Esophagus (tissue), 2 donors: ENCODE data around the gene HUNK. TPM values are rescaled to one million over a fixed set of nuclear protein-coding genes. Genes with fewer than 3 reads are reported as not detected.

Experiments
- H3K27ac ChIP-seq, 2 donors: one replicate each; pipeline ENCODE4 v1.5.1; 2013; ENCODE audit warnings: low read depth in 2 of 2, mild to moderate bottlenecking in 2 of 2, inconsistent platforms in 1 of 2, low read length in 1 of 2, moderate library complexity in 1 of 2
- H3K27me3 ChIP-seq, 2 donors: one replicate each; pipeline ENCODE4 v1.6.1; 2013; ENCODE audit warnings: low read length in 2 of 2, control low read depth in 1 of 2, mild to moderate bottlenecking in 1 of 2; ENCODE audit not compliant: insufficient read depth in 2 of 2, control insufficient read depth in 1 of 2
- H3K36me3 ChIP-seq, 2 donors: one replicate each; pipeline ENCODE4 v1.6.1; 2013; ENCODE audit warnings: low read length in 1 of 2; ENCODE audit not compliant: control insufficient read depth in 2 of 2, insufficient read depth in 2 of 2
- H3K4me1 ChIP-seq, 2 donors: one replicate each; pipeline ENCODE4 v1.6.1; 2013; ENCODE audit warnings: low read length in 1 of 2; ENCODE audit not compliant: control insufficient read depth in 2 of 2, insufficient read depth in 2 of 2
- H3K4me3 ChIP-seq, 2 donors: one replicate each; pipeline ENCODE4 v1.5.1; 2013; ENCODE audit warnings: low read length in 2 of 2, mild to moderate bottlenecking in 2 of 2, low read depth in 1 of 2, moderate library complexity in 1 of 2
- H3K9me3 ChIP-seq, 2 donors: one replicate each; pipeline ENCODE4 v1.6.1; 2013; ENCODE audit warnings: mild to moderate bottlenecking in 2 of 2, low read depth in 1 of 2, low read length in 1 of 2, moderate library complexity in 1 of 2; ENCODE audit not compliant: control insufficient read depth in 2 of 2, insufficient read depth in 1 of 2
- WGBS, 2 donors: extraction: QIAGEN DNeasy Blood & Tissue Kit; methylation state at CpG; one replicate each; pipeline ENCODE4 v1.1.7; 2013; 5-methylcytosine and 5-hydroxymethylcytosine counted together
- polyA plus RNA-seq, 2 donors: library from polyadenylated mRNA; stranded (reverse); fragments of 200-250 nt; gene quantifications; one replicate each; pipeline ENCODE4 v1.2.3, GENCODE V29; 2013
- donor health status: healthy with polysubstance abuse.
- donor health status: Bipolar disorder and iron deficiency.

Gene HUNK
- polyA plus RNA-seq, 2 donors, result 0.10 to 0.20 TPM

DNA sequence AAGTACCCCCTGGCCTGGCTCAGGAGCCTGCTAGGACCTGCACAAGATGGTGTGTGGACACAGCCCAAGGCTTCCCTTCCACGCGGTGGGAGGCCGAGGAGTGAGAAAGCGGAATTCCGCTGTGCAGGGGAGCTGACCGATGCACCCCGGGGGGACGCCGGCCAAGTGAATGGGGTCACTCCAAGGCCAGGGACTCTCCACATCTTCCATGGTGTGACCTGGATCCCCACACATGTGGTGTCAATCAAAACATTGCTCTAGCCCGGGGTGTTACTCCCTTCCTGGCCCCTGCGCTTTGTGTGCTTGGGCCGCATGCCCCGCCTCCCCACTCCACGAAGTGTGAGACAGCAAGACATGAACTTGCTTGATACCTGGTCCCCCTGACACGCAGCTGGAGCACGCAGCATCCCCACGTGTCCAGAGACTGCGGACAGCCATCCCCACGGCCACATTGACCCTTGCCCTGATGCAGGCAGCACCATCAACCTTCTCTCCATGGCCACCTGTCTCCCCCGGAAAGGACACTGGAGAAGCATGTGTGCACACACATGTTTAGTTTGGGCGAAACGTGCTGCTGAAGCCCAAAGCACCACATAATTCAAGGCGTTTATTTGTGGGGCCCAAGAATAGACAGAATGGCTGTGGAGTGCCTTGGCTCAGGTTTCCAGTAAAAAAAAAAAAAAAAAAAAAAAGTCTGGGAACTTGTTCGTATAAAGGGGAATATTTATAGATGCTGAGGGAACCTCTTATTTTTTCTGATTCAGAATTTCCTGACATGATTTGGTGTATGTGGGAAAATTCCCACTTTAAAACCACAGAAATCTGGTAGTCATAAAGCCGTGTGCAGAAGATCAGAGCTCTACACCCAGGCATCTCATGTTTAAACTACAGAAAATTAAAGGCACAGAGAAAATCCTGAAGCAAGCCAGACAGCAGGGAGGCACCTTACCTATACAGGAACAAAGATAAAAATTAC lies 171.7 kb downstream of the HUNK start:
- no peaks in the 10 kb centered on the region for H3K27me3 ChIP-seq
- H3K36me3 ChIP-seq, result peaks cover 0 to 4% of the 10 kb centered on the region in 2 donors
- H3K27ac ChIP-seq, result no peak overlapping the region
- WGBS, 2 donors, result 81 to 84% methylated on average over 25 of the region's 25 CpGs
- no peaks in the 10 kb centered on the region for H3K4me1 ChIP-seq
- no peak overlapping the region for H3K4me3 ChIP-seq
- H3K9me3 ChIP-seq, result peaks cover 2 to 4% of the 10 kb centered on the region in 2 donors

DNA sequence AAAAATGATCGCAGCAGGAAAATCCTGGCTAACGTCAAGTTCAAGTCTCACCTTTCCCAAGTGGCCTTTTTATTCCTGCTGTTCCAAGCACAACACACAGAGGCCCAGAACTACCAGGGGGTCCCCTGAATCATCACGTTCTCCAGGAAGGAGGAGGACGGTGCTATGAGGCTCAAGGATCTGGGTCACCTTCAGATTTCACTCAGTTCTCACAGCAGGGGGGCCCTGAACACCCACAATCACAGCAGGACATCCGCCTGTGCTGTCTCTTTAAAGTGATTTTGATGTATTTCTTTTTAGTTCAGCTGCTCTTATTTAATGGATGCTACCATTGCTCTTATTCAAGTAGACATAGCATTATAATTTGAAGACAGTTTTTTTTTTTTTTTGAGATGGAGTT lies 173.4 kb downstream of the HUNK start:
- WGBS, 2 donors, result 79 to 89% methylated on average over 5 of the region's 5 CpGs
- H3K9me3 ChIP-seq, result peaks cover 2 to 4% of the 10 kb centered on the region in 2 donors
- H3K27ac ChIP-seq, result no peak overlapping the region
- H3K4me1 ChIP-seq, result no peaks in the 10 kb centered on the region
- H3K4me3 ChIP-seq, result no peak overlapping the region
- peaks cover 0 to 4% of the 10 kb centered on the region in 2 donors for H3K36me3 ChIP-seq
- H3K27me3 ChIP-seq, result no peaks in the 10 kb centered on the region

DNA sequence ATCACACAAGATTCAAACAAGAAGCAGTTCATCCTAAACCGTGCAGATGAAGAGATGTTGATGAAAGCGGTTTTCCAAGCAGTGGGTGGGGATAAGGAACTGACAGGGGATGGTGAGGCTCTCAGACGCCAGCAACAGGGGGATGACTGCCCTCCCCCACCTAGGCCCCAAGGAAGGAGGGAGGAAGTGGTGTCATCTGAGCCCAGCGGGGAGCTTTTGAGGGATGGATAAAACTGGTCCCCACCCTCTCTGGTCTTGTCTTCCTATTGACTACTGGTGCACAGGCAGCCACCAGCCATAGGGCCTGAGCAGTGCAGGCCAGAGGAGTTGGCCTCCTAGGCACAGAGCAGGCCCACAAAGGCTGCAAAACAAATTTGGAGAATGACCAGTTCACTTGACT lies 175.5 kb downstream of the HUNK start:
- Histone ChIP-seq H3K4me1 (no peaks in the 10 kb centered on the region), H3K4me3 (no peak overlapping the region), H3K36me3 (peaks cover 0 to 4% of the 10 kb centered on the region in 2 donors), H3K9me3 (peaks cover 2 to 5% of the 10 kb centered on the region in 2 donors), H3K27ac (no peak overlapping the region), H3K27me3 (no peaks in the 10 kb centered on the region)
- 53 to 64% methylated on average over 4 of the region's 4 CpGs for WGBS, 2 donors

Other genes starting within 250 kb of the HUNK start
- 100 to 1,000 TPM; 269 to 319 TPM for gene SOD1, start 213.3 kb upstream of the HUNK start, polyA plus RNA-seq
- gene SCAF4, start 140.9 kb upstream of the HUNK start, polyA plus RNA-seq, result 10 to 100 TPM in 1 of 2 donors, 1 to 10 TPM in 1; 9.7 to 10.5 TPM